ENCODE results near the gene TPSG1. TPM values are rescaled to one million over a fixed set of nuclear protein-coding genes. Genes with fewer than 3 reads are reported as not detected.
"Not testable (repeated sequence)": the region's sequence is repeated elsewhere in the genome, so short reads cannot be mapped to it uniquely, and the experiment has no call there.

Gene TPSG1
- total and polyA plus RNA-seq, 11 donors, result not detected

- H3K27ac ChIP-seq; H3K4me3 ChIP-seq; H3K4me1 ChIP-seq; H3K9me3 ChIP-seq; intact Hi-C loops (cut with DNase I); H3K27me3 ChIP-seq; H3K36me3 ChIP-seq: not testable (repeated sequence)
- DNase-seq (peak in 2 of 5 donors; percentile 5 to 14), ATAC-seq (peak in 2 of 4 donors; percentile 8 to 21)
- 51 to 72% (median 63%) methylated on average over 14 to 20 of the region's 23 CpGs for WGBS, 4 donors
Measured at GRCh38 chr16:1238909-1239308, 13.8 kb upstream of the TPSG1 start.

- H3K4me3 ChIP-seq, result no peak overlapping the region
- H3K36me3 ChIP-seq, result no peaks in the 10 kb centered on the region
- WGBS, 4 donors, result 80 to 87% (median 83%) methylated on average over 9 of the region's 9 CpGs
- TF ChIP-seq POLR2A (IDR thresholded peaks at IDR 0.05) (no peak), CTCF (IDR thresholded peaks at IDR 0.05) (no peak)
- intact Hi-C loops (cut with DNase I), result no loop called here
- ATAC-seq, result no peak
- H3K4me1 ChIP-seq, result no peaks in the 10 kb centered on the region
- no peaks in the 10 kb centered on the region for H3K27me3 ChIP-seq
- DNase-seq, result peak in 1 of 5 donors; percentile 6
- no peaks in the 10 kb centered on the region for H3K9me3 ChIP-seq
- no peak overlapping the region for H3K27ac ChIP-seq
Measured at GRCh38 chr16:1237990-1238389, 12.9 kb upstream of the TPSG1 start.

- WGBS, 4 donors, result no CpG with 5 or more reads among the region's 29 CpGs
Measured at GRCh38 chr16:1236659-1237058, 11.6 kb upstream of the TPSG1 start.

GRCh38 chr16:1232049-1232748, 7.1 kb upstream of the TPSG1 start:
- H3K9me3 ChIP-seq; H3K4me3 ChIP-seq; H3K27ac ChIP-seq; H3K27me3 ChIP-seq; H3K36me3 ChIP-seq; DNase-seq; H3K4me1 ChIP-seq; intact Hi-C loops (cut with DNase I): not testable (repeated sequence)
- ATAC-seq, result peak in 3 of 4 donors; percentile 44 to 73 (median 62)
- WGBS, 4 donors, result no CpG with 5 or more reads among the region's 47 CpGs

More at GRCh38 chr16:1236659-1237058, 11.6 kb upstream of the TPSG1 start:
- peak in 3 of 4 donors; percentile 44 to 67 (median 58) for ATAC-seq
- H3K4me3 ChIP-seq; H3K27ac ChIP-seq; intact Hi-C loops (cut with DNase I); DNase-seq; H3K9me3 ChIP-seq; H3K4me1 ChIP-seq; H3K27me3 ChIP-seq; H3K36me3 ChIP-seq: not testable (repeated sequence)

- DNase-seq, result peak in 2 of 5 donors; percentile 9 to 25
- intact Hi-C loops (cut with DNase I); H3K4me1 ChIP-seq; ATAC-seq; H3K36me3 ChIP-seq; H3K27me3 ChIP-seq; H3K27ac ChIP-seq; H3K9me3 ChIP-seq; H3K4me3 ChIP-seq: not testable (repeated sequence)
- WGBS, 4 donors, result 83 to 90% (median 84%) methylated on average over 2 to 7 of the region's 7 CpGs
Measured at GRCh38 chr16:1231301-1231700, 6.2 kb upstream of the TPSG1 start.

GRCh38 chr16:1230471-1231212, 5.6 kb upstream of the TPSG1 start:
- H3K36me3 ChIP-seq; ATAC-seq; H3K27me3 ChIP-seq; H3K4me3 ChIP-seq; H3K9me3 ChIP-seq; intact Hi-C loops (cut with DNase I); H3K4me1 ChIP-seq; H3K27ac ChIP-seq: not testable (repeated sequence)
- 78 to 88% (median 82%) methylated on average over 4 to 17 of the region's 17 CpGs for WGBS, 4 donors
- peak in 1 of 5 donors; percentile 21 for DNase-seq

- H3K36me3 ChIP-seq; H3K4me3 ChIP-seq; H3K9me3 ChIP-seq; H3K27ac ChIP-seq; ATAC-seq; DNase-seq; intact Hi-C loops (cut with DNase I); H3K4me1 ChIP-seq; H3K27me3 ChIP-seq: not testable (repeated sequence)
- WGBS, 4 donors, result 71 to 86% methylated on average over 2 to 6 of the region's 11 CpGs; no CpG with 5 or more reads in 2 of the 4 donors
Measured at GRCh38 chr16:1230084-1230470, 5.0 kb upstream of the TPSG1 start, which contains the start of gene TPSB2. TSS of gene TPSB2 (minus strand) at chr16:1230184. CDS start at chr16:1229951, 233 bp downstream.

GRCh38 chr16:1229476-1229875, 4.4 kb upstream of the TPSG1 start:
- H3K4me3 ChIP-seq; intact Hi-C loops (cut with DNase I): not testable (repeated sequence)
- 84 to 90% methylated on average over 10 to 12 of the region's 13 CpGs; no CpG with 5 or more reads in 2 of the 4 donors for WGBS, 4 donors

GRCh38 chr16:1228227-1228626, 3.2 kb upstream of the TPSG1 start:
- H3K36me3 ChIP-seq; H3K4me3 ChIP-seq; H3K4me1 ChIP-seq; ATAC-seq; H3K27me3 ChIP-seq; intact Hi-C loops (cut with DNase I); H3K9me3 ChIP-seq; H3K27ac ChIP-seq: not testable (repeated sequence)
- DNase-seq, result peak in 2 of 5 donors; percentile 10 to 11
- 72 to 78% (median 73%) methylated on average over 6 to 7 of the region's 7 CpGs for WGBS, 4 donors

More at GRCh38 chr16:1229476-1229875, 4.4 kb upstream of the TPSG1 start:
- H3K9me3 ChIP-seq, H3K4me1 ChIP-seq, ATAC-seq, H3K27me3 ChIP-seq, H3K36me3 ChIP-seq, H3K27ac ChIP-seq: not testable (repeated sequence)
- peak in 1 of 5 donors; percentile 11 for DNase-seq

GRCh38 chr16:1226692-1227091, 1.6 kb upstream of the TPSG1 start:
- H3K9me3 ChIP-seq; H3K36me3 ChIP-seq; H3K27me3 ChIP-seq; intact Hi-C loops (cut with DNase I); ATAC-seq; DNase-seq; H3K27ac ChIP-seq; H3K4me3 ChIP-seq; H3K4me1 ChIP-seq: not testable (repeated sequence)
- WGBS, 4 donors, result 33 to 46% (median 34%) methylated on average over 5 to 14 of the region's 14 CpGs

Data from heart left ventricle (tissue), 16 donors.